HepG2 (cell line): ENCODE measurements around the gene RAB5A. TPM values are rescaled to one million over a fixed set of nuclear protein-coding genes. Genes with fewer than 3 reads are reported as not detected.
A peak's percentile ranks its signal among the peaks of the same experiment; 100 is the strongest.

Experiments used
- BHLHE40 ChIP-seq: IDR thresholded peaks from 2 replicates; pipeline ENCODE4 v1.6.1; 2011; ENCODE audit warnings: low read length, improper control_type of control experiment
- ESRRA ChIP-seq: sonication (generic); formaldehyde crosslinking; IDR thresholded peaks from 2 replicates; pipeline ENCODE4 v1.5.1; 2020; ENCODE audit warnings: mild to moderate bottlenecking, low read depth, missing genetic modification reagents
- GLI4 ChIP-seq: sonication (generic); formaldehyde crosslinking; IDR thresholded peaks from 2 replicates; pipeline ENCODE4 v1.5.1; 2020; ENCODE audit warnings: missing genetic modification reagents, mild to moderate bottlenecking, moderate library complexity, borderline replicate concordance
- KDM5A ChIP-seq: fragments of 200-600 bp; sonication (generic); IDR thresholded peaks from 2 replicates; pipeline ENCODE4 v1.7.0; 2018; ENCODE audit warnings: antibody characterized with exemption, mild to moderate bottlenecking, low read length, borderline replicate concordance
- NR2F1 ChIP-seq, 2 experiments: fragments of 450-650 bp in 1 of 2; formaldehyde crosslinking in 1 of 2; IDR thresholded peaks; 2 replicates each; pipeline versions ENCODE4 v1.5.0 to v1.6.1; 2016 to 2020; ENCODE audit warnings: mild to moderate bottlenecking in 1 of 2, missing compliant biosample characterization in 1 of 2, missing genetic modification reagents in 1 of 2, moderate library complexity in 1 of 2
- NR2F6 ChIP-seq, 2 experiments: IDR thresholded peaks; 2 replicates each; pipeline ENCODE4 v1.6.1; 2016; ENCODE audit warnings: antibody characterized with exemption in 1 of 2, mild to moderate bottlenecking in 1 of 2
- NRL ChIP-seq: sonication (generic); formaldehyde crosslinking; IDR thresholded peaks from 2 replicates; pipeline ENCODE4 v1.5.0; 2020; ENCODE audit warnings: missing genetic modification reagents, mild to moderate bottlenecking, moderate library complexity, borderline replicate concordance
- PCBP2 ChIP-seq: fragments of 200-400 bp; formaldehyde crosslinking; optimal IDR thresholded peaks from 2 replicates; pipeline ENCODE3; 2018; ENCODE audit warnings: low read length, low read depth; ENCODE audit not compliant: poor library complexity, severe bottlenecking
- POGK ChIP-seq: sonication (generic); formaldehyde crosslinking; conservative IDR thresholded peaks from 2 replicates; pipeline ENCODE4 v1.8.0; 2022; ENCODE audit warnings: mild to moderate bottlenecking, moderate library complexity, missing genetic modification reagents
- PPARG ChIP-seq: conservative IDR thresholded peaks from 2 replicates; pipeline ENCODE4 v1.6.1; 2016; ENCODE audit warnings: missing biosample characterization, missing genetic modification reagents
- UBTF ChIP-seq: sonication (generic); formaldehyde crosslinking; IDR thresholded peaks from 2 replicates; pipeline ENCODE4 v1.4.0; 2020; ENCODE audit warnings: mild to moderate bottlenecking, missing genetic modification reagents
- ZBTB37 ChIP-seq: sonication (generic); formaldehyde crosslinking; IDR thresholded peaks from 2 replicates; pipeline ENCODE4 v1.4.0; 2020; ENCODE audit warnings: mild to moderate bottlenecking, missing genetic modification reagents
- ZNF280D ChIP-seq: sonication (generic); formaldehyde crosslinking; IDR thresholded peaks from 2 replicates; pipeline ENCODE4 v1.5.1; 2020; ENCODE audit warnings: mild to moderate bottlenecking, missing genetic modification reagents
- ZNF512B ChIP-seq: sonication (generic); formaldehyde crosslinking; IDR thresholded peaks from 2 replicates; pipeline ENCODE4 v1.5.1; 2020; ENCODE audit warnings: missing genetic modification reagents, mild to moderate bottlenecking, borderline replicate concordance
- ZNF724P ChIP-seq: sonication (generic); formaldehyde crosslinking; IDR thresholded peaks from 2 replicates; pipeline ENCODE4 v1.8.0; 2022; ENCODE audit warnings: missing genetic modification reagents, borderline replicate concordance
- polyA plus RNA-seq, 8 experiments: library from polyadenylated mRNA; depleted of rRNA in 3 of 8; stranded (reverse) in 7 of 8; unstranded in 1 of 8; fragments of >200 nt; fragmentation: Illumina TruSeq in 4 of 8; extraction: Trizol in 4 of 8; gene quantifications; 2 replicates each; pipeline versions ENCODE4 v1.2.1 to v1.2.3, GENCODE V29; 2011 to 2016; ENCODE audit warnings: low read depth in 4 of 8, missing spikeins in 1 of 8, mixed read lengths in 1 of 8; ENCODE audit not compliant: insufficient read depth in 1 of 8
- total RNA-seq, 5 experiments: library from RNA; depleted of rRNA; stranded (reverse); fragments of >200 nt; fragmentation: Illumina TruSeq; extraction: Trizol; gene quantifications; 2 replicates each; pipeline ENCODE4 v1.2.3, GENCODE V29; 2016; ENCODE audit warnings: low read depth in 1 of 5

Gene RAB5A
- total and polyA plus RNA-seq, 2 of the 13 experiments (the other 11 are each of a cell fraction or from before 2014, with no cell fraction given): 16.0 to 27.1 TPM

GRCh38 chr3:19947549-19948225 is 790 bp downstream of the RAB5A start (continued):
- TF ChIP-seq POGK (0 out of 2 replicates have a peak, but pooled peaks have one; percentile 26), ZNF512B (CRISPR knock-in tag) (peak; percentile 38; the same call in 1 of the 2 replicates), NRL (peak; percentile 48; the same call in 1 of the 2 replicates), GLI4 (CRISPR knock-in tag) (peak; percentile 45; the same call in 1 of the 2 replicates), PCBP2 (no peak), KDM5A (peak; percentile 9; the same call in 1 of the 2 replicates), NR2F1 (CRISPR knock-in tag; IDR thresholded peaks at IDR 0.05) (no peak), NR2F6 (IDR thresholded peaks at IDR 0.05) (no peak), NR2F6 (CRISPR knock-in tag; IDR thresholded peaks at IDR 0.05) (no peak), BHLHE40 (no peak), UBTF (CRISPR knock-in tag) (no peak; the same call in 1 of the 2 replicates), ZBTB37 (CRISPR knock-in tag) (no peak), ZNF280D (CRISPR knock-in tag) (peak; percentile 72; the same call in 1 of the 2 replicates), ZNF724P (CRISPR knock-in tag) (no peak), PPARG (CRISPR knock-in tag) (no peak), ESRRA (CRISPR knock-in tag) (0 out of 2 replicates have a peak, but pooled peaks have one; percentile 11)
